HFF-Myc (cell line): ENCODE data around the gene DDX31.

Experiments used
- DNase-seq: peaks from one replicate; pipeline ENCODE4 v3.0.0-alpha.2; 2011; ENCODE audit warnings: low read depth; ENCODE audit errors: extremely low read depth
- H3K4me3 ChIP-seq: replicated peaks from 2 replicates; pipeline ENCODE4 v1.5.1; 2011; ENCODE audit warnings: low read depth, mild to moderate bottlenecking, control low read depth, low read length
- CTCF ChIP-seq: IDR thresholded peaks from 2 replicates; pipeline ENCODE4 v1.5.1; 2012; ENCODE audit warnings: mild to moderate bottlenecking, low read depth, low read length, control low read depth; ENCODE audit errors: missing control alignments

DDX31 gene

DNA sequence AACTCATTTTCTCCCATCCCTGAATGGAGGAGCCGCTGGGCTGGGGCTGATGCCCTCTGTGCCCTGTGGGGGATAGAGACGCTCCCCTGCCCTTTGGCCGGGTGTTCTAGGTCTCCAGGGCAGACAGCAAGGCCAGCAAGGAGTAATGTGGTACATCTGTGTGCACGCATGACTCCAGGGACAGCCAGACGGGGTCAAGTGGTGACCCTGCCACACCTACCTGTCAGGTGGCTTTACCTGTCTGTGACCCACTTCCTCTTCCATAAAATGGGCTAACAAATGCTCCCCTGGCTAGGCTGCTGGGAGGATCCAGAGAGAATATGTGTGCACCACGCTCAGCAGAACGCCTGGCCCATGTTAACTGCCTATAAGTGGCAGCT is 122.7 kb downstream of the DDX31 start:
- no peak for DNase-seq
- TF ChIP-seq CTCF = no peak
- no peak overlapping the region for H3K4me3 ChIP-seq

DNA sequence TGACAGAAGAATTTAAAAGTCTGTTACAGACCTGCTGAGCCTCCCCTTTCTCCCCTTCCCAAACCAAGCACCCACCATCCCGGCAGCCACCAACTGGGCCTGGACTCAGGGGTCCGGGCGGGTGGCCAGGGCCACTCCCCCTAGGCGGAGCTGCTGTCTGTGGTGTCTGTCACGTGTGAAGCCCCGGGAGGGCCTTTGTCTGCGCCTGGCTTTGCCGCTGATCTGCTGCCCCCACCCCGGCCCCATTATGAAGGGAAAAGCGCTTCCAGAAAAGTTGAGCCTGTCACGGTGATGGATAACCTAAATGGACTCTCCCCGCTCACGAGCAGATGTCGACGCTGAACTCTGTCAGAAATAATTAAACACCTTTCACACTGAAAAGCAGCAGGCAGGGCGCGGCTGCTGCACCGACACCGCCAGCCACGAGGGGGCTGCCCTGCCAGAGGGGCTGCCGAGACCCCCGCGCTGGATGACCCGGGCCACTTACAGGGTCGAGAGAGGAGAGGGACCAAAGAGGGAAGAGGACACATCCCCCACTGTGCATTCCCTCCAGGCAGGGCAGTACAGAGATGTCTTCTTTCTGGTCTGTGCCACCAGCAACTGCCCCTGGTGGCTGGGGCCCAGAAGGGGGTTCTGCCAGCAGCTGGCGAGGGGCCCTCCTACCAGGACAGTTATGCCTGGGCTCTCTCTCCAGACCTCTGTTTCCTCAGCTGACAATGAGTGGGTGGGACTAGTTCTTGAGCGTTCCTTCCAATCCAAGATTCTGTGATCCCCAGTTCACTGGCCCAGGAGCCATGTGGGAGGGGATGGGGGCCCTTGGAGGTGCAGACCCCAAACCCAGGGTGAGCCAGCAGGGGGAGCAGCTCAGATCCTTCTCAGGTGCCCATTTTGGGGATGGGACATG is 123.4 kb downstream of the DDX31 start:
- no peak overlapping the region for H3K4me3 ChIP-seq
- no peak for DNase-seq
- peak; percentile 27 for TF ChIP-seq CTCF

DNA sequence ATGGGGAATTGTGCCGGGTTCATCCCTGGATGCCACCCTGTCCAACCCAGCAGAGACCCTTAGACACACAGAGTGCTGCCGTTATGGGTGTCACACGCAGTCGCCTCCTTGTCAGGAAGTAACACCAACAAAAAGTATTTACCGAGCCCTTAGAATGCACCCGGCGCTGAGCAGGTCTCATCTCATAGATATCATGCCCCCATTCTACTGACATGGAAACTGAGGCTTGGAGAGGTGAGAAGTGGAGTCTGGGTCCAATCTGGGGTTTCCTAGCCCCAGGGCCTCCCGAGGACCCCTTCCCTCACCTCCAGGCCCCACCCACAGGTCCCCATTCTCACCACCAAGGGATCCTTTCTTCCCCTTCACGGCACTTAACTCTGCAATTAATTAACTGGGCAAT is 124.2 kb downstream of the DDX31 start:
- H3K4me3 ChIP-seq = no peak overlapping the region
- no peak for TF ChIP-seq CTCF
- no peak for DNase-seq

DNA sequence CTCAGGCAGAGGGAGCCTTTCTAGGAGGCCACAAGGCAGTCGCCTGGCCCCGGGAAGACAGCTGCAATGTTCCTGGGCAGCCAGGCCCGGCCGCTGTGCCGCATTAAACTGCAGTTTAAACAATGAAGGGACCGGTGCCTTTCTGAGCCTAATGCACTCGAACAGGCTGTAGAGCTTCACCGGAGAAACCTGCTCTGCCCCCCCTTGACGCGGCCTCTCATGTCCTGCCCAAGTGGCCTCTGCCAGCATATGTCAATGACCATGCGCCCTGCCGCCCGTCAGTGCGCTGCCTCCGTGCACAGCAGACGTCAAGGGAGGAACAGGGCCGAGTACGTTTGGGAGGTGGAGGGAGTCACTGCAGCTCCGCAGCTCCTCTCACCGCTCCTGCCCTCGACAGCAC is 125.8 kb downstream of the DDX31 start:
- no peak for TF ChIP-seq CTCF
- no peak overlapping the region for H3K4me3 ChIP-seq
- DNase-seq = no peak

DNA sequence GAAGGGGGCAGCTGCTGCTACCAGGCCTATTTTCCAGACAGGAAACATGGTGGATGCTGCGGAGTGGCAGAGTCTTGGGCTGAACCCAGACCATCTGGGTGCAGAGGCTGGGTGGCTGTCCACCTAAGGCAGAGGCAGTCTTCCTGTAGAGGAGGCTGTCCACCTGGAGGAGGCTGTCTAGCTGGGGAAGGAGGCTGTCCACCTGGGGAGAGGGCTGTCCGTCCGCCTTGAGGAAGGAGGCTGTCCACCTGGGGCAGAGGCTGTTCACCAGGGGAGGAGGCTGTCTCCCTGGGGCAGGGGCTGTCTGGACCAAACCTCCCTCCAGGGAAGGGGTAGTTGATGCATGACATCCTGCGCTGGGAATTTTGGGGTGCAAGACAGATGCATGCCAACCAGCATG is 126.5 kb downstream of the DDX31 start:
- no peak for DNase-seq
- no peak for TF ChIP-seq CTCF

More for the DNA sequence above, 126.5 kb downstream of the DDX31 start:
- H3K4me3 ChIP-seq = no peak overlapping the region
